Left renal cortex interstitium (tissue), 4 donors: ENCODE results near the gene IGFBP2. TPM values are rescaled to one million over a fixed set of nuclear protein-coding genes. Genes with fewer than 3 reads are reported as not detected.

ENCODE experiments used
- DNase-seq, 4 donors: peaks; one replicate each; pipeline ENCODE4 v3.0.0-alpha.2; 2013; ENCODE audit warnings: low read depth in 4 of 4, low spot score in 2 of 4, missing footprints in 1 of 4
- polyA plus RNA-seq, 4 donors: library from polyadenylated mRNA; unstranded; fragments of 120-200 nt; gene quantifications; one replicate each; pipeline ENCODE4 v1.2.1, GENCODE V29; 2013; ENCODE audit not compliant: insufficient read length in 4 of 4

The IGFBP2 gene
- polyA plus RNA-seq, 4 donors: 196 to 337 (median 248) TPM

DNA sequence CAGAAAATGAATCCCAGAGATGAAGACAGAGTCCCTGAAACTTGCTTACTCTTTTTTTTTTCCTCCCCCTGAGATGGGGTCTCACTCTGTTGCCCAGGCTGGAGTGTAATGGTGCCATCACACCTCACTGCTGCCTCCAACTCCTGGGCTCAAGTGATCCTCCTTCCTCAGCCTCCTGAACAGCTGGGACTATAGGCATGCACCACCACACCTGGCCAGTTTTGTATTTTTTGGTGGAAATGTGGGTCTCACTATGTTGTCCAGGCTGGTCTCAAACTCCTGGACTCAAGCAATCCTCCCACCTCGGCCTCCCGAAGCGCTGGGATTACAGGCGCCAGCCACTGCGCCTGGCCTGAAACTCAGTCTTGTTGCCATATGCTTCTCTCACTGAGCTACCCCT, 27.8 kb downstream of the IGFBP2 start:
- DNase-seq: no peak

- DNase-seq: no peak
Measured at GRCh38 chr2:216661639-216662375, 28.6 kb downstream of the IGFBP2 start.

DNA sequence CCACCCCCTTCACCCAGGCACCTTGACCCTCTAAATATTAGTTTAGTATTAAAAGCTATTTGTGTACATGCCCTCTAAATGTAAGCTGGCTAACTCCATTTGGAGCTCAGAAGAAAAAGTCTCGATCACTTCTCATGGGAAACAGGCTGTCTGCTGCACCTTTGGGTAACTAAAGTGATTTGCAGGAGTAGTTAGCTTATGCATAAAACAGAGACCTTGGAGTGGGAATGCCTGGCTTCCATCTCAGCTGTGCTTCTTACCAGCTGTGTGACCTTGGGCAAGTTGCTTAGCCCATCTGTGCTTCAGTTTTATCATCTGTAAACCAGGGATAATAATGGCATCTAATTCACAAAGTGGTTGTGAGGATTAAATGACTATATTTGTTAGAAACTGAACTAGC, 29.9 kb downstream of the IGFBP2 start:
- DNase-seq: no peak

DNA sequence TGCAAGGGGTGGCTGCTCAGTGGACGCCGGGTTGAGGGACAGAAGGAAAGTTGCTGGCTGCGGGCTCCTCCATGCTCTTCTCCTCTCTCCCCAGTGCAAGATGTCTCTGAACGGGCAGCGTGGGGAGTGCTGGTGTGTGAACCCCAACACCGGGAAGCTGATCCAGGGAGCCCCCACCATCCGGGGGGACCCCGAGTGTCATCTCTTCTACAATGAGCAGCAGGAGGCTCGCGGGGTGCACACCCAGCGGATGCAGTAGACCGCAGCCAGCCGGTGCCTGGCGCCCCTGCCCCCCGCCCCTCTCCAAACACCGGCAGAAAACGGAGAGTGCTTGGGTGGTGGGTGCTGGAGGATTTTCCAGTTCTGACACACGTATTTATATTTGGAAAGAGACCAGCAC, 30.6 kb downstream of the IGFBP2 start:
- no peak for DNase-seq

- DNase-seq: no peak
Measured at GRCh38 chr2:216664593-216665034, 31.4 kb downstream of the IGFBP2 start.

GRCh38 chr2:216665242-216665641, 32.0 kb downstream of the IGFBP2 start:
- no peak for DNase-seq

- DNase-seq: no peak
Measured at GRCh38 chr2:216665717-216666116, 32.5 kb downstream of the IGFBP2 start.

GRCh38 chr2:216666461-216667233, 33.4 kb downstream of the IGFBP2 start:
- DNase-seq: peak in 2 of 4 donors; percentile 68 to 70

DNA sequence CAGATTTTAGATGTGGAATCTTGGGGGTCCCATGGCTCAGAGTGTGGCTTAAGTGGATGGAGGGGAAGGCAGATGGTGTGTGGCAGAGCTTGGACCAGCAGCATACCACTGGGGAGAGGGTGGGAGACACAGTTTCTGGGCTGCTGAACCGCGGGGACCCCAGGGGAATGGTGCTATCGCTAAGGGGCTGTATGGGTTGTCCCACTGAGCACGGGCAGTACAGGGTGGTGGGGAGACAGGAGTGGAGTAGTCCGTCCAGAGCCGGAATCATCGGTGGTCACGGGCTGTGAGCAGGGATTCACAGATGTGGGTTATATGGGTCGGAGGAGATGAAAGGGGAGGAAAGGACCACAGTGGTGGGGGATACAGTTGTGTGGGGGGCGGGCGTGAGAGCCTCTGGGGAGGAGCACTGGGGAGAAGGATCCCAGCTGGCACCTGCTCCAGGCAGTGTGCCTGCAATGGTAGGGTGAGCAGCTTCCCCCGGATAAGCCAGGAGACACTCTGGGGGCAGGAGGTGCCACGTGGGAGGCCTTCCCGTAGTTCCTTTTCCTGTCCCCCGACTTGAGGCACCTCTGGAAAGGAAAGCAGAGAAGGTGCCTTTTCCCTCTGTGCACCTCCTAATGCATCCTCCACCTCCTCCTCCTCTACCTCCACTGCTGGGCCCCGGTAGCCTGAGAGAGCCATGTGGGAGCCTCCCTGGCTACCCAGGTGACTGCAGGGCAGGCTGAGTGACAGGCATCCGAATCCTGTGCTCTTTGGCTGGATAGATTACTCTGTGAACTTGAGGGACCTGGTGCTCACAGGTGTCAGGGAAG, 37.3 kb downstream of the IGFBP2 start:
- DNase-seq: no peak

- no peak for DNase-seq
Measured at GRCh38 chr2:216671081-216671411, 37.8 kb downstream of the IGFBP2 start.

GRCh38 chr2:216671791-216672343, 38.6 kb downstream of the IGFBP2 start:
- no peak for DNase-seq

GRCh38 chr2:216672466-216672865, 39.2 kb downstream of the IGFBP2 start:
- DNase-seq: no peak

GRCh38 chr2:216673021-216673420, 39.8 kb downstream of the IGFBP2 start:
- DNase-seq: no peak

GRCh38 chr2:216673609-216674008, 40.4 kb downstream of the IGFBP2 start:
- DNase-seq: no peak

DNA sequence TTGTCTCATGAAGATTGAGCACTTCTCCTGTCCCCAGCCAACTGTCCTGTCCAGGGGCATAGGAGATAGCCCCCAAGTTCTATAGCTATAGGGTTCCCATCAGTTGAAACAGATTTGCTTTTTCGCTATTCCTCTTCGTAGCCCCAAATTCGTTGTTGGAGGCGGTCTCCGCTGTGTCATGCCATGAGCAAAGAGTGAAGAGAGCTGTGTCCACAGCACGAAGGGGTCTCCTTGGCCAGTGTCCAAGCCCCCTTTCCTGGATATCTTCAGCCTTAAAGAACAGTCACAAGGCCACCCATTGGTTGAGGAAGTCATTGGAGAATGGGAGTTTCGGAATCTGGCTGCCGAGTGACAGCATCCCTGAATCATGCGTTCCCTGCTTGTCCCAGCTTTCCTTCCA, 41.2 kb downstream of the IGFBP2 start:
- DNase-seq: no peak

- no peak for DNase-seq
Measured at GRCh38 chr2:216676630-216677029, 43.4 kb downstream of the IGFBP2 start.

GRCh38 chr2:216677439-216678097, 44.3 kb downstream of the IGFBP2 start:
- DNase-seq: no peak

- no peak for DNase-seq
Measured at GRCh38 chr2:216678098-216678465, 44.9 kb downstream of the IGFBP2 start.

GRCh38 chr2:216678813-216679657, 45.8 kb downstream of the IGFBP2 start:
- DNase-seq: no peak

GRCh38 chr2:216679658-216680024, 46.4 kb downstream of the IGFBP2 start:
- DNase-seq: no peak
